Chondrocyte (in vitro differentiated cells): ENCODE data around the gene ZBTB24. TPM values are rescaled to one million over a fixed set of nuclear protein-coding genes. Genes with fewer than 3 reads are reported as not detected.

Experiments
- DNase-seq: peaks from one replicate; pipeline ENCODE4 v3.0.0; 2021; ENCODE audit warnings: mixed read lengths, low spot score
- H3K27ac Mint-ChIP-seq: one replicate; pipeline ENCODE4 v1.8.0; 2021; ENCODE audit warnings: mild to moderate bottlenecking, moderate library complexity, mixed read lengths; ENCODE audit not compliant: unreplicated experiment
- H3K27me3 Mint-ChIP-seq: 2 replicates; pipeline ENCODE4 v1.8.0; 2021; ENCODE audit warnings: low read depth, mixed read lengths
- H3K36me3 Mint-ChIP-seq: 2 replicates; pipeline ENCODE4 v1.8.0; 2021; ENCODE audit warnings: low read depth, mixed read lengths
- H3K4me1 Mint-ChIP-seq: 2 replicates; pipeline ENCODE4 v1.8.0; 2021; ENCODE audit warnings: low read depth, mild to moderate bottlenecking, mixed read lengths
- H3K4me3 Mint-ChIP-seq: one replicate; pipeline ENCODE4 v1.8.0; 2021; ENCODE audit warnings: mild to moderate bottlenecking, moderate library complexity, mixed read lengths; ENCODE audit not compliant: unreplicated experiment
- H3K9me3 Mint-ChIP-seq: 2 replicates; pipeline ENCODE4 v1.8.0; 2021; ENCODE audit warnings: low read depth, mixed read lengths
- CTCF ChIP-seq: fragments of 200-600 bp; sonication (generic); IDR thresholded peaks from 2 replicates; pipeline ENCODE4 v1.5.0; 2021; ENCODE audit warnings: antibody characterized with exemption, mild to moderate bottlenecking, moderate library complexity
- total RNA-seq: library from RNA; stranded (reverse); gene quantifications from 3 replicates; pipeline ENCODE4 v1.2.1, GENCODE V29; 2021

ZBTB24 gene
- total RNA-seq, 1 donor from 2014 or later: 7.1 TPM

GRCh38 chr6:109475625-109476024, 7.4 kb downstream of the ZBTB24 start:
- peaks cover 27% of the 10 kb centered on the region for H3K4me1 Mint-ChIP-seq
- no peak for TF ChIP-seq CTCF
- no peak overlapping the region for H3K4me3 Mint-ChIP-seq
- no peaks in the 10 kb centered on the region for H3K27me3 Mint-ChIP-seq
- peaks cover 31% of the 10 kb centered on the region for H3K36me3 Mint-ChIP-seq
- no peaks in the 10 kb centered on the region for H3K9me3 Mint-ChIP-seq
- no peak for DNase-seq
- H3K27ac Mint-ChIP-seq: no peak overlapping the region

- no peak for DNase-seq
- Mint-ChIP-seq H3K27me3 (no peaks in the 10 kb centered on the region), H3K9me3 (no peaks in the 10 kb centered on the region), H3K4me1 (peaks cover 23% of the 10 kb centered on the region), H3K27ac (no peak overlapping the region), H3K4me3 (no peak overlapping the region), H3K36me3 (peaks cover 29% of the 10 kb centered on the region)
- TF ChIP-seq CTCF: no peak
Observed at GRCh38 chr6:109474995-109475394, 8.0 kb downstream of the ZBTB24 start.

- Mint-ChIP-seq H3K4me3 (no peak overlapping the region), H3K4me1 (peaks cover 8% of the 10 kb centered on the region), H3K9me3 (no peaks in the 10 kb centered on the region), H3K27ac (peak overlapping the region; percentile 22), H3K27me3 (no peaks in the 10 kb centered on the region), H3K36me3 (peaks cover 30% of the 10 kb centered on the region)
- no peak for TF ChIP-seq CTCF
- no peak for DNase-seq
Observed at GRCh38 chr6:109473120-109473519, 9.9 kb downstream of the ZBTB24 start.

GRCh38 chr6:109472132-109472995, 10.7 kb downstream of the ZBTB24 start:
- TF ChIP-seq CTCF: no peak
- Mint-ChIP-seq H3K4me1 (peaks cover 2% of the 10 kb centered on the region), H3K27me3 (no peaks in the 10 kb centered on the region), H3K4me3 (no peak overlapping the region), H3K36me3 (peaks cover 32% of the 10 kb centered on the region), H3K27ac (no peak overlapping the region), H3K9me3 (no peaks in the 10 kb centered on the region)
- no peak for DNase-seq

GRCh38 chr6:109471105-109471810, 11.8 kb downstream of the ZBTB24 start:
- no peaks in the 10 kb centered on the region for H3K9me3 Mint-ChIP-seq
- peaks cover 33% of the 10 kb centered on the region for H3K36me3 Mint-ChIP-seq
- DNase-seq: no peak
- no peak overlapping the region for H3K4me3 Mint-ChIP-seq
- no peaks in the 10 kb centered on the region for H3K4me1 Mint-ChIP-seq
- no peak for TF ChIP-seq CTCF
- H3K27ac Mint-ChIP-seq: no peak overlapping the region
- no peaks in the 10 kb centered on the region for H3K27me3 Mint-ChIP-seq
